Fibroblast of lung (primary cell): Measurements from ENCODE around the gene RBM38. TPM values are rescaled to one million over a fixed set of nuclear protein-coding genes. Genes with fewer than 3 reads are reported as not detected.

Source experiments
- DNase-seq, 2 donors: peaks; one replicate each; pipeline versions ENCODE4 v3.0.0 to v3.0.0-alpha.2; 2010; ENCODE audit warnings: low read depth in 2 of 2
- H2AFZ ChIP-seq: 2 replicates; pipeline ENCODE4 v1.5.1; 2012; ENCODE audit warnings: low read length, control low read depth, inconsistent platforms
- H3K27ac ChIP-seq: 2 replicates; pipeline ENCODE4 v1.5.1; 2011; ENCODE audit warnings: low read length, control low read depth; ENCODE audit not compliant: insufficient read depth
- H3K27me3 ChIP-seq: 2 replicates; pipeline ENCODE4 v1.5.1; 2011; ENCODE audit warnings: mild to moderate bottlenecking, low read length; ENCODE audit not compliant: control insufficient read depth, insufficient read depth
- H3K36me3 ChIP-seq: 2 replicates; pipeline ENCODE4 v1.5.1; 2011; ENCODE audit warnings: low read length; ENCODE audit not compliant: control insufficient read depth, insufficient read depth
- H3K4me1 ChIP-seq: 2 replicates; pipeline ENCODE4 v1.5.1; 2011; ENCODE audit warnings: low read length; ENCODE audit not compliant: control insufficient read depth, insufficient read depth; ENCODE audit errors: extremely low read depth
- H3K4me2 ChIP-seq: 2 replicates; pipeline ENCODE4 v1.5.1; 2011; ENCODE audit warnings: low read length, control low read depth; ENCODE audit not compliant: insufficient read depth; ENCODE audit errors: extremely low read depth
- H3K4me3 ChIP-seq, 4 experiments: fragments of 200-600 bp in 1 of 4; sonication (generic) in 1 of 4; replicated peaks in 1 of 4; 2 replicates each; pipeline ENCODE4 v1.5.1; 2011 to 2016; ENCODE audit warnings: low read length in 4 of 4, low read depth in 3 of 4, mild to moderate bottlenecking in 3 of 4, control low read depth in 2 of 4, inconsistent platforms in 1 of 4, mixed read lengths in 1 of 4; ENCODE audit not compliant: insufficient read depth in 1 of 4; ENCODE audit errors: control extremely low read depth in 1 of 4
- H3K79me2 ChIP-seq: 2 replicates; pipeline ENCODE4 v1.5.1; 2012; ENCODE audit warnings: mild to moderate bottlenecking, low read length, inconsistent platforms; ENCODE audit not compliant: control insufficient read depth, insufficient read depth
- H3K9ac ChIP-seq: 2 replicates; pipeline ENCODE4 v1.5.1; 2011; ENCODE audit warnings: mild to moderate bottlenecking, low read length, control low read depth; ENCODE audit not compliant: insufficient read depth
- H3K9me3 ChIP-seq: 2 replicates; pipeline ENCODE4 v1.5.1; 2012; ENCODE audit warnings: low read depth, low read length; ENCODE audit not compliant: control insufficient read depth, insufficient read depth
- H4K20me1 ChIP-seq: 2 replicates; pipeline ENCODE4 v1.5.1; 2011; ENCODE audit warnings: low read length; ENCODE audit not compliant: control insufficient read depth, insufficient read depth; ENCODE audit errors: extremely low read depth
- EZH2 ChIP-seq: IDR thresholded peaks from 2 replicates; pipeline ENCODE4 v1.5.1; 2012; ENCODE audit warnings: low read length, control low read depth, mild to moderate bottlenecking; ENCODE audit errors: missing control alignments
- polyA plus RNA-seq, 2 donors: library from polyadenylated mRNA; depleted of rRNA in 1 of 2; stranded (reverse) in 1 of 2; unstranded in 1 of 2; fragments of >200 nt; gene quantifications; 2 replicates each; pipeline ENCODE4 v1.2.1, GENCODE V29; 2011 to 2012; ENCODE audit warnings: missing spikeins in 1 of 2
- total RNA-seq: library from RNA; depleted of rRNA; stranded (reverse); fragments of >200 nt; gene quantifications from 2 replicates; pipeline ENCODE4 v1.2.1, GENCODE V29; 2014
- TF ChIP-seq, protein P1 (sequence below), 2 donors: IDR thresholded peaks in 1 of 2; conservative IDR thresholded peaks in 1 of 2; 1 replicate in 1 of 2; 2 replicates in 1 of 2; pipeline ENCODE4 v1.5.1; 2011 to 2012; ENCODE audit warnings: low read length in 2 of 2, control low read depth in 1 of 2, inconsistent platforms in 1 of 2, low read depth in 1 of 2, mild to moderate bottlenecking in 1 of 2

The RBM38 gene
- total and polyA plus RNA-seq, 2 donors (not counting 1 experiment from before 2014, with no cell fraction given) = 3.9 to 7.9 TPM

DNA sequence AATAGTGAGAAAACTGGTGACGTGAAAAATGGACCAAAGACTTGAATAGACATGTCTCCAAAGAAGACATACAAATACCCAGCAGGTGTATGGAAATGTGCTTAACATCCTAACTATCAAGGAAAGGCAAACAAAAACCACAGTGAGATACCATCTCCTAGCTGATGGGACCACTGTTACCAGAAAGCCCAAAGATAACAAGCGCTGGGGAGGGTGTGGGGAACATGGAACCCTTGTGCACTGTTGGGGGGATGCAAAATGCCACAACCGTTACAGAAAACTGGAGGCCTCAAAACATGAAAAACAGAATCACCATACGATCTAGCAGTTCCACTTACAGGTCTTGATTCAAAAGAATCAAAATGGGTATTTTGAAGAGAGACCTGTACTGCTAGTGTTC, 19.8 kb upstream of the RBM38 start:
- no peak for DNase-seq
- peaks cover 34% of the 10 kb centered on the region for H3K36me3 ChIP-seq
- TF ChIP-seq, protein P1, sequence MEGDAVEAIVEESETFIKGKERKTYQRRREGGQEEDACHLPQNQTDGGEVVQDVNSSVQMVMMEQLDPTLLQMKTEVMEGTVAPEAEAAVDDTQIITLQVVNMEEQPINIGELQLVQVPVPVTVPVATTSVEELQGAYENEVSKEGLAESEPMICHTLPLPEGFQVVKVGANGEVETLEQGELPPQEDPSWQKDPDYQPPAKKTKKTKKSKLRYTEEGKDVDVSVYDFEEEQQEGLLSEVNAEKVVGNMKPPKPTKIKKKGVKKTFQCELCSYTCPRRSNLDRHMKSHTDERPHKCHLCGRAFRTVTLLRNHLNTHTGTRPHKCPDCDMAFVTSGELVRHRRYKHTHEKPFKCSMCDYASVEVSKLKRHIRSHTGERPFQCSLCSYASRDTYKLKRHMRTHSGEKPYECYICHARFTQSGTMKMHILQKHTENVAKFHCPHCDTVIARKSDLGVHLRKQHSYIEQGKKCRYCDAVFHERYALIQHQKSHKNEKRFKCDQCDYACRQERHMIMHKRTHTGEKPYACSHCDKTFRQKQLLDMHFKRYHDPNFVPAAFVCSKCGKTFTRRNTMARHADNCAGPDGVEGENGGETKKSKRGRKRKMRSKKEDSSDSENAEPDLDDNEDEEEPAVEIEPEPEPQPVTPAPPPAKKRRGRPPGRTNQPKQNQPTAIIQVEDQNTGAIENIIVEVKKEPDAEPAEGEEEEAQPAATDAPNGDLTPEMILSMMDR (conservative IDR thresholded peaks at IDR 0.05 in 1 of 2, IDR thresholded peaks at IDR 0.05 in 1 of 2; ENCODE audit: low read depth in 1 of 2, low read length in 2 of 2) = no peak
- no peak for TF ChIP-seq EZH2

GRCh38 chr20:57372157-57372556, 19.0 kb upstream of the RBM38 start:
- Histone ChIP-seq H4K20me1 (no peaks in the 10 kb centered on the region), H3K4me3 (no peak overlapping the region), H3K4me1 (no peaks in the 10 kb centered on the region), H3K9ac (no peak overlapping the region), H3K4me2 (no peak overlapping the region), H2AFZ (no peak overlapping the region), H3K27me3 (no peaks in the 10 kb centered on the region), H3K36me3 (peaks cover 34% of the 10 kb centered on the region), H3K79me2 (no peaks in the 10 kb centered on the region), H3K9me3 (no peaks in the 10 kb centered on the region), H3K27ac (no peak overlapping the region)
- no peak for DNase-seq
- TF ChIP-seq, protein P1 (conservative IDR thresholded peaks at IDR 0.05 in 1 of 2, IDR thresholded peaks at IDR 0.05 in 1 of 2; ENCODE audit: low read depth in 1 of 2, low read length in 2 of 2) = no peak
- TF ChIP-seq EZH2 = no peak

More for the DNA sequence above, 19.8 kb upstream of the RBM38 start:
- Histone ChIP-seq H3K9ac (no peak overlapping the region), H3K4me2 (no peak overlapping the region), H4K20me1 (no peaks in the 10 kb centered on the region), H3K4me3 (no peak overlapping the region), H3K9me3 (no peaks in the 10 kb centered on the region), H3K79me2 (no peaks in the 10 kb centered on the region), H3K4me1 (no peaks in the 10 kb centered on the region), H3K27me3 (no peaks in the 10 kb centered on the region), H3K27ac (no peak overlapping the region), H2AFZ (no peak overlapping the region)

GRCh38 chr20:57372581-57373350, 18.4 kb upstream of the RBM38 start:
- peaks cover 35% of the 10 kb centered on the region for H3K36me3 ChIP-seq
- TF ChIP-seq, protein P1 (conservative IDR thresholded peaks at IDR 0.05 in 1 of 2, IDR thresholded peaks at IDR 0.05 in 1 of 2; ENCODE audit: low read depth in 1 of 2, low read length in 2 of 2) = no peak
- TF ChIP-seq EZH2 = no peak
- H3K79me2 ChIP-seq = no peaks in the 10 kb centered on the region
- H3K27me3 ChIP-seq = no peaks in the 10 kb centered on the region
- no peak overlapping the region for H3K4me3 ChIP-seq
- no peak overlapping the region for H2AFZ ChIP-seq
- no peak for DNase-seq
- H3K9me3 ChIP-seq = no peaks in the 10 kb centered on the region
- no peak overlapping the region for H3K27ac ChIP-seq
- no peaks in the 10 kb centered on the region for H4K20me1 ChIP-seq
- H3K4me1 ChIP-seq = no peaks in the 10 kb centered on the region
- no peak overlapping the region for H3K9ac ChIP-seq
- no peak overlapping the region for H3K4me2 ChIP-seq
